Measurements from ENCODE around the gene HLA-E. TPM values are rescaled to one million over a fixed set of nuclear protein-coding genes. Genes with fewer than 3 reads are reported as not detected.
"Not testable (repeated sequence)": the region's sequence is repeated elsewhere in the genome, so short reads cannot be mapped to it uniquely, and the experiment has no call there.

The HLA-E gene
- total RNA-seq, 1 donor from 2014 or later: 274 TPM

DNA sequence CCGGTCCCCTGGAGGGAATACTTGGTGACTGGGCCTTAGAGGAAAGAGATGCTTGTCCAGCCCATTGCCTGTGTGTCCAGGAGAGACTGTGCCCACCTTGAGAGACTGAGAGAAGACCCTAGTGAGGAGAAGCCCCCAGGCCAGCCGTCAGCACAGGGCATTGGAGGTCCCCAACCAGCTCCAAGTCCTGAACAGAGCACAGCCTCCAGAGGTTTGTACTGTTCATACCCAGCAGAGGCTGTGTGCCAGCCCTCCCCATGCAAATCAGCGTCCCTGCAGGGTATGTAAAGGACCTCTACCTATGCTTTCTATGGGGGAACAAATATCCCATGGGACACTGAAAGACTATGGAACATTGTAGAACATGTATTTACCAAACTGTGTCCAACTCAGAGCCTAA is 8.4 kb downstream of the HLA-E start:
- peaks cover 30% of the 10 kb centered on the region for H3K4me1 Mint-ChIP-seq (ENCODE audit: unreplicated experiment)
- H3K27ac Mint-ChIP-seq (ENCODE audit: unreplicated experiment): no peak overlapping the region
- TF ChIP-seq, protein P1, sequence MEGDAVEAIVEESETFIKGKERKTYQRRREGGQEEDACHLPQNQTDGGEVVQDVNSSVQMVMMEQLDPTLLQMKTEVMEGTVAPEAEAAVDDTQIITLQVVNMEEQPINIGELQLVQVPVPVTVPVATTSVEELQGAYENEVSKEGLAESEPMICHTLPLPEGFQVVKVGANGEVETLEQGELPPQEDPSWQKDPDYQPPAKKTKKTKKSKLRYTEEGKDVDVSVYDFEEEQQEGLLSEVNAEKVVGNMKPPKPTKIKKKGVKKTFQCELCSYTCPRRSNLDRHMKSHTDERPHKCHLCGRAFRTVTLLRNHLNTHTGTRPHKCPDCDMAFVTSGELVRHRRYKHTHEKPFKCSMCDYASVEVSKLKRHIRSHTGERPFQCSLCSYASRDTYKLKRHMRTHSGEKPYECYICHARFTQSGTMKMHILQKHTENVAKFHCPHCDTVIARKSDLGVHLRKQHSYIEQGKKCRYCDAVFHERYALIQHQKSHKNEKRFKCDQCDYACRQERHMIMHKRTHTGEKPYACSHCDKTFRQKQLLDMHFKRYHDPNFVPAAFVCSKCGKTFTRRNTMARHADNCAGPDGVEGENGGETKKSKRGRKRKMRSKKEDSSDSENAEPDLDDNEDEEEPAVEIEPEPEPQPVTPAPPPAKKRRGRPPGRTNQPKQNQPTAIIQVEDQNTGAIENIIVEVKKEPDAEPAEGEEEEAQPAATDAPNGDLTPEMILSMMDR (IDR thresholded peaks at IDR 0.05; ENCODE audit: unreplicated experiment): no peak
- peaks cover 4% of the 10 kb centered on the region for H3K27me3 Mint-ChIP-seq (ENCODE audit: unreplicated experiment)
- no peaks in the 10 kb centered on the region for H3K9me3 Mint-ChIP-seq (ENCODE audit: unreplicated experiment)
- H3K4me3 Mint-ChIP-seq (ENCODE audit: unreplicated experiment): no peak overlapping the region
- DNase-seq (ENCODE audit: low spot score): no peak
- peaks cover 12% of the 10 kb centered on the region for H3K36me3 Mint-ChIP-seq (ENCODE audit: low read depth, unreplicated experiment)

DNA sequence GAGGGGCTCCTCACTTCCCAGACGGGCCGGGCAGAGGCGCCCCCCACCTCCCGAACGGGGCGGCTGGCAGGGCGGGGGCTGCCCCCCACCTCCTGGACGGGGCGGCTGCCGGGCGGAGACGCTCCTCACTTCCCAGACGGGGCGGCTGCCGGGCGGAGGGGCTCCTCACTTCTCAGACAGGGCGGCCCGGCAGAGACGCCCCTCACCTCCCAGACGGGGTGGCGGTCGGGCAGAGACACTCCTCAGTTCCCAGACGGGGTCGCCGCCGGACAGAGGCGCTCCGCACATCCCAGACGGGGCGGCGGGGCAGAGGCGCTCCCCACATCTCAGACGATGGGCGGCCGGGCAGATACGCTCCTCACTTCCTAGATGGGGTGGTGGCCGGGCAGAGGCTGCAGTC is 9.4 kb downstream of the HLA-E start:
- H3K27me3 Mint-ChIP-seq (ENCODE audit: unreplicated experiment); DNase-seq (ENCODE audit: low spot score); H3K27ac Mint-ChIP-seq (ENCODE audit: unreplicated experiment); H3K4me3 Mint-ChIP-seq (ENCODE audit: unreplicated experiment); H3K9me3 Mint-ChIP-seq (ENCODE audit: unreplicated experiment): not testable (repeated sequence)
- Mint-ChIP-seq H3K36me3 (ENCODE audit: low read depth, unreplicated experiment) (peaks cover 11% of the 10 kb centered on the region), H3K4me1 (ENCODE audit: unreplicated experiment) (peaks cover 30% of the 10 kb centered on the region)

DNA sequence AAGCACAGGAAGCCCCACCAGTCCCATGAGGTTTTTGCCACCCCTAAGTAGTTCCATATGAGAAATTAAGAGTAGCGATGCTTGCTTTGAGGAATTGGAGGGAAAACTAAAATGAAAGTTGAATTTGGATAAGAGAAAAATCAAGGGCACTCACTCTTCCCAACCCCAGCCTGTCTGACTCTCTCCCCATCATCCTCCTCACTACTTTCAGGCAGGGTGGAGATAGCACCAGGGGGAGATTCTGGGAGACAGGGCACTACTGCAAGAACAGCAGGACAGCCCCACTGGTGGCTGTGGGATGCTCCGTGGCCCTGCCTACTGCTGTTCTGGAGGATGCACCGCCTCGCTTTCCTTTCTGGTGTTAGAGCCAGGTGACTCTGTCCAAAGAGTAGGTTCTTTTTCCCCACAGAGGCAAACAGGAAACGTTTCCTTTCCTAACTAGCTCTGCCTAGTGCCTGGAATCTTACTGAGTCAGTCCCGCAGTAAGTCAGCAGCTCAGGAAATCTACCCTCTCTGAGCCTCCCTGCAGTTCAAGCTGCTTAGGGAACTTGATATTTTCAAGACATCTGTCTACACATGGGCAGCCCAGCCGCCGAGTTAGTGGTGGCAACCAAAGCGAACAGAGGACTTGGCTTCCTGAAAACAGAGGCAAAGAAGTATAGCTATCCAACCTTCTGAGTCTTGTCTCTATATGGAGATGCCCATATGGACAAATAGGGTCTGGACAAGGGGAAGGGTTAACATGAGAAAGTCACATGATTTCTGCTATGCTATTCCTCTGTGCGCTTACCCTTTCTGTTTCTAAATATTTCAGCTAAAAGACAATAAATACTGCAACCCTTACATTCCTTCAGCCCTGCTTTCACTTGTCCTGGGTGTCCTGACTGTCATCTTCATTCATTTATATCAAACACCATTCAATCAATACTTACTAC is 11.4 kb downstream of the HLA-E start:
- TF ChIP-seq, protein P1 (IDR thresholded peaks at IDR 0.05; ENCODE audit: unreplicated experiment): no peak
- H3K36me3 Mint-ChIP-seq (ENCODE audit: low read depth, unreplicated experiment): peaks cover 4% of the 10 kb centered on the region
- peaks cover 20% of the 10 kb centered on the region for H3K4me1 Mint-ChIP-seq (ENCODE audit: unreplicated experiment)
- H3K9me3 Mint-ChIP-seq (ENCODE audit: unreplicated experiment): no peaks in the 10 kb centered on the region
- H3K27ac Mint-ChIP-seq (ENCODE audit: unreplicated experiment): peak overlapping the region; percentile 82
- H3K4me3 Mint-ChIP-seq (ENCODE audit: unreplicated experiment): no peak overlapping the region
- peaks cover 4% of the 10 kb centered on the region for H3K27me3 Mint-ChIP-seq (ENCODE audit: unreplicated experiment)
- DNase-seq (ENCODE audit: low spot score): no peak

DNA sequence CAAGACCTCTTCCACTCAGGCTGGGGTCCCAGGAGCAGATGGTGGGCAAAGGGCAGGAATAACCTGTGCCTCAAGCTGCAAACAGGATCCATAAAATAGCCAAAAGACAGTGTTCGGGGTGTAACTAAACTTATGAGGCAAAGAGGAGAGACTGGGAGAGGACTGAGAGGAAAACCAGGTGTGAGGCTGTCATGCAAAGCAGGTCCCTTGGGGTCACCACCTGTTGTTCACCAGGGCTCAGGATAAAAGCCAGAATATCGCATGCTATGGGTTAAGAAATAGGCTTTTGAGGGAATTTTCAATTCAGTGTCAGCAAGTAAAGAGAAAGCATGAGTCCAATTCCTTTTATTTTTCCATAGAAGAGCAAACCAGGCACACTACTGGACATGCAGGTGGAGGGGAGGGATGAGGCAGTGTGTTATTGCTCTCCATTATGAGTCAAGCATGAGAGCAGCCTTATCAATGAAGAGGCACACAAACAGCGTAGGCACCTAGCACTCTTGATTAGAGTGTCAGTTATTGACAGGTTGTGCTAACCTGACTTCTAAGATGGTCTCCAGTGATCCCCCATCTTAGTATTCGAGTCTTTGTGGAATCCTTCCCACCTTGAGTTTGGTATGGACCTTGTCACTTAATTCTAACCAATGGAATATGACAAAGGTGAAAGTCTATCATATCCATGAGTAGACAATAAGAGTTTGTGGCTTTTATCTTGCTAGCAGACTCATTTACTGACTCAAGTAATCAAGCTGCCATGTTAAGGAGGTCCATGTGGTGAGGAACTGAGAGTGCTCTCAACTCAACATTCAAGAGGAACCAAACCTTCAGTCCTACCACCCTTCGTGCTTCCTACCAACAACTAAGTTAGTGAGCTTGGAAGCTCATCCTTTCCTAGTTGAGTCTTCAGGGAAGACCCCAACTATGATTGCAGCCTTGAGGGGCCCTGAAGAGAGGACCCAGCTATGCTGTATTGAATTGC is 18.8 kb downstream of the HLA-E start:
- TF ChIP-seq, protein P1 (IDR thresholded peaks at IDR 0.05; ENCODE audit: unreplicated experiment): no peak
- Mint-ChIP-seq H3K27ac (ENCODE audit: unreplicated experiment) (no peak overlapping the region), H3K9me3 (ENCODE audit: unreplicated experiment) (no peaks in the 10 kb centered on the region), H3K4me1 (ENCODE audit: unreplicated experiment) (peaks cover 8% of the 10 kb centered on the region), H3K36me3 (ENCODE audit: low read depth, unreplicated experiment) (no peaks in the 10 kb centered on the region), H3K4me3 (ENCODE audit: unreplicated experiment) (no peak overlapping the region), H3K27me3 (ENCODE audit: unreplicated experiment) (no peaks in the 10 kb centered on the region)
- no peak for DNase-seq (ENCODE audit: low spot score)

DNA sequence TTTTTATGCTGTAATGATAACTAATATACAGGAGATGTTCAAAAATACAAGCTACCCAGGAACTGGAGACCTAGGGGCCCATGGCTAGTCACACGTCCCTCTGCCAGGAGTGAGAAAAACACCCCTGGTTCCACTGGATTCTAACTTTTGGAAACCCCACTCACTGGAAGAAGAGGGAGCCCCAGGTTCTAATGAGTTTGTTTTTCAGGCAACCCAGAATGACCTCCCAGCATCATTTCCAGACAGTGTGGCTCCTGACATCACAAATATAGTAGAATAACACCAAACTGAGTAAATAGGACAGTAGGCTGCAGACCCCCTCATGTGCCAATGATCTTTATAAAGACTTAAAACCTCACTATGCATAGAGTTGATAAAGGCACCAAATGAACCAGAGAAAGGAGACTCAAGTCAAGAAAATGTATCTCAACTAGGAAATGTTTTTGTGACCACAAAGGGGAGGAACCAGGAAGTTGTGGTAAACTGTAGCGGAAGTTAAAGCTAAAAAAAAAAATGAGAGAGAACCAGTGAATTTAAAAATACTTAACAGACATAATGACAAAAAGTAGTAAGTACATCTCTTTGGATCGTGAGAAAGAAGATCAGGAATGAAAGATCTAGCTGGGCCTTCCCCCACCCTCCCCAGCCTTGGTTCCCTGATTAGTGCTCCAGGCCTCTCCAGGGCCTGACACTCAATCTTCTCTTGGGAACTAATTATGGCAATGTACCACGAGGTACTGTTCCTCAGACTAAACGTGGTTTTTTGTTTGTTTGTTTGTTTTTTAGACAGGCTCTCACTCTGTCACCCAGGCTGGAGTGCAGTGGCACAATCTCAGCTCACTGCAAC is 19.8 kb downstream of the HLA-E start:
- DNase-seq (ENCODE audit: low spot score): no peak
- H3K4me3 Mint-ChIP-seq (ENCODE audit: unreplicated experiment): no peak overlapping the region
- TF ChIP-seq, protein P1 (IDR thresholded peaks at IDR 0.05; ENCODE audit: unreplicated experiment): no peak

More for the DNA sequence above, 19.8 kb downstream of the HLA-E start:
- H3K4me1 Mint-ChIP-seq (ENCODE audit: unreplicated experiment): peaks cover 8% of the 10 kb centered on the region
- H3K9me3 Mint-ChIP-seq (ENCODE audit: unreplicated experiment): no peaks in the 10 kb centered on the region
- no peaks in the 10 kb centered on the region for H3K36me3 Mint-ChIP-seq (ENCODE audit: low read depth, unreplicated experiment)
- H3K27me3 Mint-ChIP-seq (ENCODE audit: unreplicated experiment): no peaks in the 10 kb centered on the region
- peak overlapping the region; percentile 80 for H3K27ac Mint-ChIP-seq (ENCODE audit: unreplicated experiment)
